DOHH2 (cell line): Measurements from ENCODE around the gene RSU1.

ENCODE experiments used
- CTCF ChIP-seq: fragments of 200-600 bp; sonication (generic); IDR thresholded peaks from one replicate; pipeline ENCODE4 v1.5.1; 2014; ENCODE audit warnings: antibody characterized with exemption, mild to moderate bottlenecking, low read depth, low read length; ENCODE audit not compliant: poor library complexity, severe bottlenecking
- EZH2phosphoT487 ChIP-seq: fragments of 200-600 bp; sonication (generic); IDR thresholded peaks from 2 replicates; pipeline ENCODE4 v1.6.1; 2017; ENCODE audit warnings: borderline replicate concordance, mild to moderate bottlenecking, antibody characterized with exemption, low read length, moderate library complexity, mixed read lengths

- TF ChIP-seq CTCF (no peak), EZH2phosphoT487 (no peak)
Observed at GRCh38 chr10:16720812-16721211, 96.4 kb downstream of the RSU1 start.
